ENCODE data around the gene KATNB1.

DNA sequence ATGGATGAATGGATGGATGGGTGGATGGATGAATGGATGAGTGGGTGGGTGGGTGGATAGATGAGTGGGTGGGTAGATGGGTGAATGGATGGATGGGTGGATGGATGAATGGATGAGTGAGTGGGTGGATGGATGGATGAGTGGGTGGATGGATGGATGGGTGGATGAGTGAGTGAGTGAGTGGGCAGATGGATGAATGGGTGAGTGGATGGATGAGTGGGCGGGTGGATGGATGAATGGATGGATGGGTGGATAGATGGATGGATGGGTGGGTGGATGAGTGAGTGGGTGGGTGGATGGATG lies 6.4 kb upstream of the KATNB1 start:
- no peak for TF ChIP-seq EZH2 (IDR thresholded peaks at IDR 0.05; ENCODE audit: low read length, unreplicated experiment)
- TF ChIP-seq, protein P1, sequence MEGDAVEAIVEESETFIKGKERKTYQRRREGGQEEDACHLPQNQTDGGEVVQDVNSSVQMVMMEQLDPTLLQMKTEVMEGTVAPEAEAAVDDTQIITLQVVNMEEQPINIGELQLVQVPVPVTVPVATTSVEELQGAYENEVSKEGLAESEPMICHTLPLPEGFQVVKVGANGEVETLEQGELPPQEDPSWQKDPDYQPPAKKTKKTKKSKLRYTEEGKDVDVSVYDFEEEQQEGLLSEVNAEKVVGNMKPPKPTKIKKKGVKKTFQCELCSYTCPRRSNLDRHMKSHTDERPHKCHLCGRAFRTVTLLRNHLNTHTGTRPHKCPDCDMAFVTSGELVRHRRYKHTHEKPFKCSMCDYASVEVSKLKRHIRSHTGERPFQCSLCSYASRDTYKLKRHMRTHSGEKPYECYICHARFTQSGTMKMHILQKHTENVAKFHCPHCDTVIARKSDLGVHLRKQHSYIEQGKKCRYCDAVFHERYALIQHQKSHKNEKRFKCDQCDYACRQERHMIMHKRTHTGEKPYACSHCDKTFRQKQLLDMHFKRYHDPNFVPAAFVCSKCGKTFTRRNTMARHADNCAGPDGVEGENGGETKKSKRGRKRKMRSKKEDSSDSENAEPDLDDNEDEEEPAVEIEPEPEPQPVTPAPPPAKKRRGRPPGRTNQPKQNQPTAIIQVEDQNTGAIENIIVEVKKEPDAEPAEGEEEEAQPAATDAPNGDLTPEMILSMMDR (conservative IDR thresholded peaks at IDR 0.05; ENCODE audit: low read depth, low read length), result no peak
